HEK293 (cell line): ENCODE data around the gene KLK2.

Experiments
- GLIS2 ChIP-seq: fragments of 450-650 bp; formaldehyde crosslinking; IDR thresholded peaks from 2 replicates; pipeline ENCODE4 v1.5.1; 2016; ENCODE audit warnings: missing biosample characterization, missing genetic modification characterization
- TCF7L2 ChIP-seq: IDR thresholded peaks from 2 replicates; pipeline ENCODE4 v1.6.1; 2011; ENCODE audit warnings: low read depth, mild to moderate bottlenecking, inconsistent platforms, low read length, moderate library complexity, borderline replicate concordance
- ZBTB17 ChIP-seq: fragments of 450-650 bp; formaldehyde crosslinking; IDR thresholded peaks from 2 replicates; pipeline ENCODE4 v1.5.1; 2016; ENCODE audit warnings: missing biosample characterization, missing genetic modification characterization
- ZEB2 ChIP-seq: fragments of 450-650 bp; formaldehyde crosslinking; IDR thresholded peaks from 2 replicates; pipeline ENCODE4 v1.5.1; 2016; ENCODE audit warnings: missing biosample characterization, missing genetic modification characterization
- ZIC2 ChIP-seq: fragments of 450-650 bp; formaldehyde crosslinking; IDR thresholded peaks from 2 replicates; pipeline ENCODE4 v1.5.1; 2016; ENCODE audit warnings: missing biosample characterization, missing genetic modification characterization
- ZNF2 ChIP-seq: fragments of 450-650 bp; formaldehyde crosslinking; IDR thresholded peaks from 2 replicates; pipeline ENCODE4 v1.5.1; 2016; ENCODE audit warnings: missing biosample characterization, missing genetic modification characterization
- ZNF24 ChIP-seq: fragments of 450-650 bp; formaldehyde crosslinking; IDR thresholded peaks from 2 replicates; pipeline ENCODE4 v1.5.1; 2016; ENCODE audit warnings: missing biosample characterization, missing genetic modification characterization
- ZNF292 ChIP-seq: fragments of 450-650 bp; formaldehyde crosslinking; IDR thresholded peaks from 2 replicates; pipeline ENCODE4 v1.5.1; 2016; ENCODE audit warnings: low read depth, missing biosample characterization, missing genetic modification characterization, borderline replicate concordance
- ZNF394 ChIP-seq: fragments of 450-650 bp; formaldehyde crosslinking; IDR thresholded peaks from 2 replicates; pipeline ENCODE4 v1.5.1; 2016; ENCODE audit warnings: missing biosample characterization, missing genetic modification characterization, mild to moderate bottlenecking, moderate library complexity, borderline replicate concordance
- ZNF510 ChIP-seq: fragments of 450-650 bp; formaldehyde crosslinking; IDR thresholded peaks from 2 replicates; pipeline ENCODE4 v1.5.1; 2018; ENCODE audit warnings: mild to moderate bottlenecking, missing genetic modification characterization, missing biosample characterization; ENCODE audit not compliant: insufficient replicate concordance
- ZNF514 ChIP-seq: fragments of 450-650 bp; formaldehyde crosslinking; IDR thresholded peaks from 2 replicates; pipeline ENCODE4 v1.5.1; 2016; ENCODE audit warnings: missing biosample characterization, missing genetic modification characterization
- ZNF660 ChIP-seq: fragments of 450-650 bp; IDR thresholded peaks from 2 replicates; pipeline ENCODE4 v1.5.1; 2018; ENCODE audit warnings: missing biosample characterization, mild to moderate bottlenecking, missing genetic modification characterization
- ZNF747 ChIP-seq: fragments of 450-650 bp; formaldehyde crosslinking; IDR thresholded peaks from 2 replicates; pipeline ENCODE4 v1.5.1; 2016; ENCODE audit warnings: missing biosample characterization, missing genetic modification characterization
- ZSCAN30 ChIP-seq: fragments of 450-650 bp; IDR thresholded peaks from 2 replicates; pipeline ENCODE4 v1.5.1; 2018; ENCODE audit warnings: missing biosample characterization, mild to moderate bottlenecking, missing genetic modification characterization, moderate library complexity
- ZXDB ChIP-seq: fragments of 450-650 bp; formaldehyde crosslinking; IDR thresholded peaks from 2 replicates; pipeline ENCODE4 v1.5.1; 2016; ENCODE audit warnings: missing biosample characterization, missing genetic modification characterization
- TF ChIP-seq, protein P1 (sequence below): fragments of 450-650 bp; formaldehyde crosslinking; IDR thresholded peaks from 2 replicates; pipeline ENCODE4 v1.5.1; 2016; ENCODE audit warnings: missing biosample characterization, missing genetic modification characterization
- TF ChIP-seq, protein P2 (sequence below): fragments of 450-650 bp; formaldehyde crosslinking; IDR thresholded peaks from 2 replicates; pipeline ENCODE4 v1.5.1; 2016; ENCODE audit warnings: missing biosample characterization, missing genetic modification characterization
- TF ChIP-seq, protein P3 (sequence below): fragments of 450-650 bp; formaldehyde crosslinking; IDR thresholded peaks from 2 replicates; pipeline ENCODE4 v1.5.1; 2017; ENCODE audit warnings: missing biosample characterization, missing genetic modification characterization
- TF ChIP-seq, protein P4 (sequence below): fragments of 450-650 bp; formaldehyde crosslinking; IDR thresholded peaks from 2 replicates; pipeline ENCODE4 v1.5.1; 2016; ENCODE audit warnings: missing biosample characterization, missing genetic modification characterization
- TF ChIP-seq, protein P5 (sequence below): fragments of 450-650 bp; formaldehyde crosslinking; IDR thresholded peaks from 2 replicates; pipeline ENCODE4 v1.5.1; 2016; ENCODE audit warnings: missing biosample characterization, missing genetic modification characterization
- TF ChIP-seq, protein P6 (sequence below): fragments of 450-650 bp; formaldehyde crosslinking; IDR thresholded peaks from 2 replicates; pipeline ENCODE4 v1.5.1; 2016; ENCODE audit warnings: missing biosample characterization, missing genetic modification characterization
- TF ChIP-seq, protein P7 (sequence below): fragments of 450-650 bp; formaldehyde crosslinking; IDR thresholded peaks from 2 replicates; pipeline ENCODE4 v1.5.1; 2016; ENCODE audit warnings: missing biosample characterization, missing genetic modification characterization

The KLK2 gene

DNA sequence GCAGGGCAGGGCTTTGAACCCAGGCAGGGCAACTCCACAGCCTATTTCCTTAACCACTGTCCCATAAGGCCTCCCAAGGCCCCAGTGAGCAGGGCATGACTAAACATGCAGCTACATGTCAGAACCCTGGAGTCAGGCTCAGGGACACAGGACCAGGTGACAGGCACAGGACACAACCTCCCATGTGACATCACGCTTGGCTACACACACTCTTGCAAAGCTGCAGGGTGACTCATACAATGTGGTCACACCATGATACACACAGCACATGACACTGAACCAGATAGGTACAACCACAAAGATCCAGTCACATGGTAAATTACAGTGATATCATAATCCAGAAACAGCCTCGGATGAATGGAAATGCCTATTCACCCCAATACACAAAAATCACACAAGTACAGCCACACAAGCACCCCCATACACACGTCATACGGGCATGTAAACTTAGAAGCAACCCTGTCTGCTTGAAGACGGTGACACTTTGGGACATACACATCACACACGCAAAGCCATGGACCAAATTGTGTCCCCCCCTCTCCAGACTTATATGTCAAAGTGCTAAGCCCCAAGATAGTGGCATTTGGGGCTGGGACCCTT is 23.5 kb downstream of the KLK2 start (continued):
- TF ChIP-seq, protein P1, sequence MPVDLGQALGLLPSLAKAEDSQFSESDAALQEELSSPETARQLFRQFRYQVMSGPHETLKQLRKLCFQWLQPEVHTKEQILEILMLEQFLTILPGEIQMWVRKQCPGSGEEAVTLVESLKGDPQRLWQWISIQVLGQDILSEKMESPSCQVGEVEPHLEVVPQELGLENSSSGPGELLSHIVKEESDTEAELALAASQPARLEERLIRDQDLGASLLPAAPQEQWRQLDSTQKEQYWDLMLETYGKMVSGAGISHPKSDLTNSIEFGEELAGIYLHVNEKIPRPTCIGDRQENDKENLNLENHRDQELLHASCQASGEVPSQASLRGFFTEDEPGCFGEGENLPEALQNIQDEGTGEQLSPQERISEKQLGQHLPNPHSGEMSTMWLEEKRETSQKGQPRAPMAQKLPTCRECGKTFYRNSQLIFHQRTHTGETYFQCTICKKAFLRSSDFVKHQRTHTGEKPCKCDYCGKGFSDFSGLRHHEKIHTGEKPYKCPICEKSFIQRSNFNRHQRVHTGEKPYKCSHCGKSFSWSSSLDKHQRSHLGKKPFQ (tag by site-specific recombination), result peak; percentile 83
- TF ChIP-seq, protein P2, sequence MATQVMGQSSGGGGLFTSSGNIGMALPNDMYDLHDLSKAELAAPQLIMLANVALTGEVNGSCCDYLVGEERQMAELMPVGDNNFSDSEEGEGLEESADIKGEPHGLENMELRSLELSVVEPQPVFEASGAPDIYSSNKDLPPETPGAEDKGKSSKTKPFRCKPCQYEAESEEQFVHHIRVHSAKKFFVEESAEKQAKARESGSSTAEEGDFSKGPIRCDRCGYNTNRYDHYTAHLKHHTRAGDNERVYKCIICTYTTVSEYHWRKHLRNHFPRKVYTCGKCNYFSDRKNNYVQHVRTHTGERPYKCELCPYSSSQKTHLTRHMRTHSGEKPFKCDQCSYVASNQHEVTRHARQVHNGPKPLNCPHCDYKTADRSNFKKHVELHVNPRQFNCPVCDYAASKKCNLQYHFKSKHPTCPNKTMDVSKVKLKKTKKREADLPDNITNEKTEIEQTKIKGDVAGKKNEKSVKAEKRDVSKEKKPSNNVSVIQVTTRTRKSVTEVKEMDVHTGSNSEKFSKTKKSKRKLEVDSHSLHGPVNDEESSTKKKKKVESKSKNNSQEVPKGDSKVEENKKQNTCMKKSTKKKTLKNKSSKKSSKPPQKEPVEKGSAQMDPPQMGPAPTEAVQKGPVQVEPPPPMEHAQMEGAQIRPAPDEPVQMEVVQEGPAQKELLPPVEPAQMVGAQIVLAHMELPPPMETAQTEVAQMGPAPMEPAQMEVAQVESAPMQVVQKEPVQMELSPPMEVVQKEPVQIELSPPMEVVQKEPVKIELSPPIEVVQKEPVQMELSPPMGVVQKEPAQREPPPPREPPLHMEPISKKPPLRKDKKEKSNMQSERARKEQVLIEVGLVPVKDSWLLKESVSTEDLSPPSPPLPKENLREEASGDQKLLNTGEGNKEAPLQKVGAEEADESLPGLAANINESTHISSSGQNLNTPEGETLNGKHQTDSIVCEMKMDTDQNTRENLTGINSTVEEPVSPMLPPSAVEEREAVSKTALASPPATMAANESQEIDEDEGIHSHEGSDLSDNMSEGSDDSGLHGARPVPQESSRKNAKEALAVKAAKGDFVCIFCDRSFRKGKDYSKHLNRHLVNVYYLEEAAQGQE (tag by site-specific recombination), result no peak
- TF ChIP-seq, protein P3, sequence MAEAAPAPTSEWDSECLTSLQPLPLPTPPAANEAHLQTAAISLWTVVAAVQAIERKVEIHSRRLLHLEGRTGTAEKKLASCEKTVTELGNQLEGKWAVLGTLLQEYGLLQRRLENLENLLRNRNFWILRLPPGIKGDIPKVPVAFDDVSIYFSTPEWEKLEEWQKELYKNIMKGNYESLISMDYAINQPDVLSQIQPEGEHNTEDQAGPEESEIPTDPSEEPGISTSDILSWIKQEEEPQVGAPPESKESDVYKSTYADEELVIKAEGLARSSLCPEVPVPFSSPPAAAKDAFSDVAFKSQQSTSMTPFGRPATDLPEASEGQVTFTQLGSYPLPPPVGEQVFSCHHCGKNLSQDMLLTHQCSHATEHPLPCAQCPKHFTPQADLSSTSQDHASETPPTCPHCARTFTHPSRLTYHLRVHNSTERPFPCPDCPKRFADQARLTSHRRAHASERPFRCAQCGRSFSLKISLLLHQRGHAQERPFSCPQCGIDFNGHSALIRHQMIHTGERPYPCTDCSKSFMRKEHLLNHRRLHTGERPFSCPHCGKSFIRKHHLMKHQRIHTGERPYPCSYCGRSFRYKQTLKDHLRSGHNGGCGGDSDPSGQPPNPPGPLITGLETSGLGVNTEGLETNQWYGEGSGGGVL (tag by site-specific recombination), result peak; percentile 62
- TF ChIP-seq ZNF24 (tag by site-specific recombination) (peak; percentile 98), ZNF510 (tag by site-specific recombination) (no peak), ZNF394 (tag by site-specific recombination) (peak; percentile 77), TCF7L2 (no peak), ZBTB17 (tag by site-specific recombination) (peak; percentile 92), ZNF514 (tag by site-specific recombination) (no peak), ZNF2 (0 out of 2 replicates have a peak, but pooled peaks have one; percentile 25), ZSCAN30 (tag by site-specific recombination) (no peak), GLIS2 (peak; percentile 69), ZNF660 (tag by site-specific recombination) (peak; percentile 92; the same call in 1 of the 2 replicates), ZNF747 (tag by site-specific recombination) (no peak), ZXDB (tag by site-specific recombination) (peak; percentile 57; the same call in 1 of the 2 replicates), ZEB2 (peak; percentile 92), ZIC2 (tag by site-specific recombination) (no peak; the same call in 1 of the 2 replicates), ZNF292 (no peak)
- TF ChIP-seq, protein P4, sequence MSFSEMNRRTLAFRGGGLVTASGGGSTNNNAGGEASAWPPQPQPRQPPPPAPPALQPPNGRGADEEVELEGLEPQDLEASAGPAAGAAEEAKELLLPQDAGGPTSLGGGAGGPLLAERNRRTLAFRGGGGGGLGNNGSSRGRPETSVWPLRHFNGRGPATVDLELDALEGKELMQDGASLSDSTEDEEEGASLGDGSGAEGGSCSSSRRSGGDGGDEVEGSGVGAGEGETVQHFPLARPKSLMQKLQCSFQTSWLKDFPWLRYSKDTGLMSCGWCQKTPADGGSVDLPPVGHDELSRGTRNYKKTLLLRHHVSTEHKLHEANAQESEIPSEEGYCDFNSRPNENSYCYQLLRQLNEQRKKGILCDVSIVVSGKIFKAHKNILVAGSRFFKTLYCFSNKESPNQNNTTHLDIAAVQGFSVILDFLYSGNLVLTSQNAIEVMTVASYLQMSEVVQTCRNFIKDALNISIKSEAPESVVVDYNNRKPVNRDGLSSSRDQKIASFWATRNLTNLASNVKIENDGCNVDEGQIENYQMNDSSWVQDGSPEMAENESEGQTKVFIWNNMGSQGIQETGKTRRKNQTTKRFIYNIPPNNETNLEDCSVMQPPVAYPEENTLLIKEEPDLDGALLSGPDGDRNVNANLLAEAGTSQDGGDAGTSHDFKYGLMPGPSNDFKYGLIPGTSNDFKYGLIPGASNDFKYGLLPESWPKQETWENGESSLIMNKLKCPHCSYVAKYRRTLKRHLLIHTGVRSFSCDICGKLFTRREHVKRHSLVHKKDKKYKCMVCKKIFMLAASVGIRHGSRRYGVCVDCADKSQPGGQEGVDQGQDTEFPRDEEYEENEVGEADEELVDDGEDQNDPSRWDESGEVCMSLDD, result peak; percentile 87
- TF ChIP-seq, protein P5, sequence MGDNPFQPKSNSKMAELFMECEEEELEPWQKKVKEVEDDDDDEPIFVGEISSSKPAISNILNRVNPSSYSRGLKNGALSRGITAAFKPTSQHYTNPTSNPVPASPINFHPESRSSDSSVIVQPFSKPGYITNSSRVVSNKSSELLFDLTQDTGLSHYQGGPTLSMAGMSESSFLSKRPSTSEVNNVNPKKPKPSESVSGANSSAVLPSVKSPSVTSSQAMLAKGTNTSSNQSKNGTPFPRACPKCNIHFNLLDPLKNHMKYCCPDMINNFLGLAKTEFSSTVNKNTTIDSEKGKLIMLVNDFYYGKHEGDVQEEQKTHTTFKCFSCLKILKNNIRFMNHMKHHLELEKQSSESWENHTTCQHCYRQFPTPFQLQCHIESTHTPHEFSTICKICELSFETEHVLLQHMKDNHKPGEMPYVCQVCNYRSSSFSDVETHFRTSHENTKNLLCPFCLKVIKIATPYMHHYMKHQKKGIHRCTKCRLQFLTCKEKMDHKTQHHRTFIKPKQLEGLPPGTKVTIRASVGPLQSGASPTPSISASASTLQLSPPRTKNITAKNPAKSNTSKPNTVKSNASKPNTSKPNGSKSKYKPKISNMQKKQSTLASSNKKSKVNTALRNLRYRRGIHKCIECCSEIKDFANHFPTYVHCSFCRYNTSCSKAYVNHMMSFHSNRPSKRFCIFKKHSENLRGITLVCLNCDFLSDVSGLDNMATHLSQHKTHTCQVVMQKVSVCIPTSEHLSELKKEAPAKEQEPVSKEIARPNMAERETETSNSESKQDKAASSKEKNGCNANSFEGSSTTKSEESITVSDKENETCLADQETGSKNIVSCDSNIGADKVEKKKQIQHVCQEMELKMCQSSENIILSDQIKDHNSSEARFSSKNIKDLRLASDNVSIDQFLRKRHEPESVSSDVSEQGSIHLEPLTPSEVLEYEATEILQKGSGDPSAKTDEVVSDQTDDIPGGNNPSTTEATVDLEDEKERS (tag by site-specific recombination), result peak; percentile 46; the same call in 1 of the 2 replicates
- TF ChIP-seq, protein P6, sequence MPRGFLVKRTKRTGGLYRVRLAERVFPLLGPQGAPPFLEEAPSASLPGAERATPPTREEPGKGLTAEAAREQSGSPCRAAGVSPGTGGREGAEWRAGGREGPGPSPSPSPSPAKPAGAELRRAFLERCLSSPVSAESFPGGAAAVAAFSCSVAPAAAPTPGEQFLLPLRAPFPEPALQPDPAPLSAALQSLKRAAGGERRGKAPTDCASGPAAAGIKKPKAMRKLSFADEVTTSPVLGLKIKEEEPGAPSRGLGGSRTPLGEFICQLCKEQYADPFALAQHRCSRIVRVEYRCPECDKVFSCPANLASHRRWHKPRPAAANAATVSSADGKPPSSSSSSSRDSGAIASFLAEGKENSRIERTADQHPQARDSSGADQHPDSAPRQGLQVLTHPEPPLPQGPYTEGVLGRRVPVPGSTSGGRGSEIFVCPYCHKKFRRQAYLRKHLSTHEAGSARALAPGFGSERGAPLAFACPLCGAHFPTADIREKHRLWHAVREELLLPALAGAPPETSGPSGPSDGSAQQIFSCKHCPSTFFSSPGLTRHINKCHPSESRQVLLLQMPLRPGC (tag by site-specific recombination), result peak; percentile 94
- TF ChIP-seq, protein P7, sequence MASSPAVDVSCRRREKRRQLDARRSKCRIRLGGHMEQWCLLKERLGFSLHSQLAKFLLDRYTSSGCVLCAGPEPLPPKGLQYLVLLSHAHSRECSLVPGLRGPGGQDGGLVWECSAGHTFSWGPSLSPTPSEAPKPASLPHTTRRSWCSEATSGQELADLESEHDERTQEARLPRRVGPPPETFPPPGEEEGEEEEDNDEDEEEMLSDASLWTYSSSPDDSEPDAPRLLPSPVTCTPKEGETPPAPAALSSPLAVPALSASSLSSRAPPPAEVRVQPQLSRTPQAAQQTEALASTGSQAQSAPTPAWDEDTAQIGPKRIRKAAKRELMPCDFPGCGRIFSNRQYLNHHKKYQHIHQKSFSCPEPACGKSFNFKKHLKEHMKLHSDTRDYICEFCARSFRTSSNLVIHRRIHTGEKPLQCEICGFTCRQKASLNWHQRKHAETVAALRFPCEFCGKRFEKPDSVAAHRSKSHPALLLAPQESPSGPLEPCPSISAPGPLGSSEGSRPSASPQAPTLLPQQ, result peak; percentile 87
- TF ChIP-seq, all 188 proteins: peak for 60
